ENCODE results near the gene ATG7.
A peak's percentile ranks its signal among the peaks of the same experiment; 100 is the strongest.

The ATG7 gene, protein sequence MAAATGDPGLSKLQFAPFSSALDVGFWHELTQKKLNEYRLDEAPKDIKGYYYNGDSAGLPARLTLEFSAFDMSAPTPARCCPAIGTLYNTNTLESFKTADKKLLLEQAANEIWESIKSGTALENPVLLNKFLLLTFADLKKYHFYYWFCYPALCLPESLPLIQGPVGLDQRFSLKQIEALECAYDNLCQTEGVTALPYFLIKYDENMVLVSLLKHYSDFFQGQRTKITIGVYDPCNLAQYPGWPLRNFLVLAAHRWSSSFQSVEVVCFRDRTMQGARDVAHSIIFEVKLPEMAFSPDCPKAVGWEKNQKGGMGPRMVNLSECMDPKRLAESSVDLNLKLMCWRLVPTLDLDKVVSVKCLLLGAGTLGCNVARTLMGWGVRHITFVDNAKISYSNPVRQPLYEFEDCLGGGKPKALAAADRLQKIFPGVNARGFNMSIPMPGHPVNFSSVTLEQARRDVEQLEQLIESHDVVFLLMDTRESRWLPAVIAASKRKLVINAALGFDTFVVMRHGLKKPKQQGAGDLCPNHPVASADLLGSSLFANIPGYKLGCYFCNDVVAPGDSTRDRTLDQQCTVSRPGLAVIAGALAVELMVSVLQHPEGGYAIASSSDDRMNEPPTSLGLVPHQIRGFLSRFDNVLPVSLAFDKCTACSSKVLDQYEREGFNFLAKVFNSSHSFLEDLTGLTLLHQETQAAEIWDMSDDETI

GRCh38 chr3:11271986-11272904 lies at the start of gene ATG7:
Gene ATG7, plus strand, starts transcription at chr3:11272397. Its CDS starts 26,299 bp downstream, at chr3:11298696.
- peak within 1 kb of the TSS; percentile 99 for H3K4me3 ChIP-seq (replicated peaks; ENCODE audit: low read depth, low read length)
- peak; percentile 89 for DNase-seq (ENCODE audit: extremely low read depth, low read depth)
- TF ChIP-seq, protein P1, sequence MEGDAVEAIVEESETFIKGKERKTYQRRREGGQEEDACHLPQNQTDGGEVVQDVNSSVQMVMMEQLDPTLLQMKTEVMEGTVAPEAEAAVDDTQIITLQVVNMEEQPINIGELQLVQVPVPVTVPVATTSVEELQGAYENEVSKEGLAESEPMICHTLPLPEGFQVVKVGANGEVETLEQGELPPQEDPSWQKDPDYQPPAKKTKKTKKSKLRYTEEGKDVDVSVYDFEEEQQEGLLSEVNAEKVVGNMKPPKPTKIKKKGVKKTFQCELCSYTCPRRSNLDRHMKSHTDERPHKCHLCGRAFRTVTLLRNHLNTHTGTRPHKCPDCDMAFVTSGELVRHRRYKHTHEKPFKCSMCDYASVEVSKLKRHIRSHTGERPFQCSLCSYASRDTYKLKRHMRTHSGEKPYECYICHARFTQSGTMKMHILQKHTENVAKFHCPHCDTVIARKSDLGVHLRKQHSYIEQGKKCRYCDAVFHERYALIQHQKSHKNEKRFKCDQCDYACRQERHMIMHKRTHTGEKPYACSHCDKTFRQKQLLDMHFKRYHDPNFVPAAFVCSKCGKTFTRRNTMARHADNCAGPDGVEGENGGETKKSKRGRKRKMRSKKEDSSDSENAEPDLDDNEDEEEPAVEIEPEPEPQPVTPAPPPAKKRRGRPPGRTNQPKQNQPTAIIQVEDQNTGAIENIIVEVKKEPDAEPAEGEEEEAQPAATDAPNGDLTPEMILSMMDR (IDR thresholded peaks at IDR 0.05; ENCODE audit: low read depth, low read length, missing control alignments), result no peak

DNA sequence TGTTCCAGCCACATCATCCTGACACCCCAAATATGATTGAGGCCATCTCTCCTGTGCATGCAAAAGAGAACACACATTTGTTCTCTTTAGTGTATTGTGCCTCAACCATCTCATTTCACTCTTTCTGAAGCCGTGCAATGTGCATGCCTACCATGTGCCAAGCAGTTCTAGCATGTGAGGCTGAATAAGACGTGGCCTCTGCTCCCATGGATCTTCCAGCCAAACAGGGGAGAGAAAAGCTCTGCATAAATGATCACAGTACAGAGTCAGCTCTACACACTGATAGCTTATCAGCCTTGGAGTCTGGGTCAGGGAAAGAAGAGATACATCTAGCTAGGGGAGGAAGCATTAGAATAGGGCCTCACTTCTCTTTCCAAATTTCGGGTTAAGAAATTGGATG lies 48.2 kb upstream of the ATG7 start:
- DNase-seq (ENCODE audit: extremely low read depth, low read depth), result no peak
- TF ChIP-seq, protein P1 (IDR thresholded peaks at IDR 0.05; ENCODE audit: low read depth, low read length, missing control alignments), result no peak
- no peak overlapping the region for H3K4me3 ChIP-seq (replicated peaks; ENCODE audit: low read depth, low read length)

- peak overlapping the region; percentile 23 for H3K4me3 ChIP-seq (replicated peaks; ENCODE audit: low read depth, low read length)
- DNase-seq (ENCODE audit: extremely low read depth, low read depth), result no peak
- TF ChIP-seq, protein P1 (IDR thresholded peaks at IDR 0.05; ENCODE audit: low read depth, low read length, missing control alignments), result no peak
Measured at GRCh38 chr3:11224870-11225229, 47.3 kb upstream of the ATG7 start.

DNA sequence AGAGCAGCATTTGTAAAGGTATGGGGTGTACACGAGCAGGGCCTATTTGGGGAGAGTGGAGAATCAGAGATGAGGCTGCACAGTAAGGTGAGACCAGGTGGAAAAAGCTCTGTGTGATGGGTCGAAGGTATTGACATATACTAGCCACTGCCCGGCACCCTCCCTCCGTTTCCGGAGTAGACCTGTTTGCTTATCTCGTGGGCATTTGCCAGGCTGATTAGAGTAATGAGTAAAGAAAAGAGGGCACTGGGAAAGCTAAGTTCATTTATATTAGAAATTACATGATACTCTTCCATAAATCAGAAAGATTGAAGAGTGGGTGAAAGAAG lies 46.2 kb upstream of the ATG7 start:
- peak overlapping the region; percentile 23 for H3K4me3 ChIP-seq (replicated peaks; ENCODE audit: low read depth, low read length)
- no peak for DNase-seq (ENCODE audit: extremely low read depth, low read depth)
- TF ChIP-seq, protein P1 (IDR thresholded peaks at IDR 0.05; ENCODE audit: low read depth, low read length, missing control alignments), result no peak

DNA sequence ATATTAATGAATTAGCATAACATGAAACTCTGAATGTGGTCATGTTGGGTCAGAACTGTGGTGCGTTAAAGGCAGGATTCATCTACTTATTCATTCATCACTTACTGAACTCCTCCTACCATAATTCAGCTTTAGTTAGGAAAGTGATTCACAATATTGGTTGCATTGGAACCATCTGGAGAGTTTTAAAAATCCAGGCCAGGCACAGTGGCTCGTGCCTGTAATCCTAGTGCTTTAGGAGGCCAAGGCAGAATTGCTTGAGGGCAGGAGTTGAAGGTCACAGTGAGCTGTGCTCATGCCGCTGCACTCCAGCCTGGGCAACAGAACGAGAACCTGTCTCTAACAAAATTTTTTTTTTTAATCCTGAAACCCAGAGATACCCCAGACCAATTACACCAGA lies 44.2 kb upstream of the ATG7 start:
- no peak overlapping the region for H3K4me3 ChIP-seq (replicated peaks; ENCODE audit: low read depth, low read length)
- no peak for DNase-seq (ENCODE audit: extremely low read depth, low read depth)
- TF ChIP-seq, protein P1 (IDR thresholded peaks at IDR 0.05; ENCODE audit: low read depth, low read length, missing control alignments), result no peak

DNA sequence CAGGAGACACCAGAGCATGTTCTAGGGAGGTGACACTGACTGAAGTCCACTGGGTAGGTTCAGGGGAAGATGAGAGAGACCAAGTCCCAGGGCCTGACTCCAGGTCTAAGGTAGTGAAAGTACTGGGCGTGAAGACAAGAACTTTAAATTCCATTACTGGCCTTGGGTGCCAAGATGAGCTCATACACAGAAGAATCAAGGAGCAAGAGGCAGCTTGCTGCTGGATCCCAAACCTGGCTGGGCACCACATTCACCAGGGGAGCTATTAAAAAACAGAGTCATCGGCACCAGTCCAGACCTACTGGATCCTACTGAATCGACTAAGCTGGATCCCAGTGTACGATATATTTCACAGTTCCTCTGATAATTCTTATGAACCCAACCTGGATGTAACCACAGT lies 42.1 kb upstream of the ATG7 start:
- DNase-seq (ENCODE audit: extremely low read depth, low read depth), result no peak
- H3K4me3 ChIP-seq (replicated peaks; ENCODE audit: low read depth, low read length), result no peak overlapping the region
- TF ChIP-seq, protein P1 (IDR thresholded peaks at IDR 0.05; ENCODE audit: low read depth, low read length, missing control alignments), result no peak
